HCT116 (cell line): ENCODE measurements around the gene PSG7. TPM values are rescaled to one million over a fixed set of nuclear protein-coding genes. Genes with fewer than 3 reads are reported as not detected.

Source experiments
- ATAC-seq: fragments of 200-7000 bp; cut with Tn5 transposase; 2 replicates; pipeline ENCODE4 v1.9.1; 2020; ENCODE audit warnings: mild to moderate bottlenecking, moderate library complexity
- BruUV-seq: library from RNA; stranded (reverse); fragments of 400-500 nt; replicated peaks from 2 replicates; lab custom pipeline; 2021; lab: Mats Ljungman, UMichigan
- CTCF ChIA-PET: fragments of 300-600 bp; sonication (Branson Sonifier 250); formaldehyde crosslinking; loops from one replicate; lab custom pipeline; 2021; ENCODE audit warnings: antibody characterized with exemption; lab: Charles Lee
- POLR2A ChIA-PET: fragments of 300-600, 350-600 bp; sonication (Branson Sonifier 250); formaldehyde crosslinking; loops from one replicate; lab custom pipeline; 2021; ENCODE audit warnings: antibody characterized with exemption; lab: Charles Lee
- RAD21 ChIA-PET, 2 experiments: fragments of 300-600 bp; sonication (Branson Sonifier 250); formaldehyde crosslinking; loops; one replicate each; lab custom pipeline; 2023; ENCODE audit warnings: low total read pairs in 2 of 2; ENCODE audit not compliant: uncharacterized antibody in 2 of 2, unreplicated experiment in 2 of 2, low non-redundant PET in 1 of 2; lab: Charles Lee
- DNase-seq: peaks from one replicate; pipeline ENCODE4 v3.0.0-alpha.2; 2010; ENCODE audit warnings: low read depth, low spot score
- H2AFZ ChIP-seq: fragments of 200-600 bp; shearing (Covaris generic), sonication (generic); 2 replicates; pipeline ENCODE4 v1.6.1; 2017; ENCODE audit warnings: low read depth, mixed run types, mixed read lengths, antibody characterized with exemption, low read length; ENCODE audit not compliant: poor library complexity, severe bottlenecking
- H3K27ac ChIP-seq: 2 replicates; pipeline ENCODE4 v1.5.1; 2012; ENCODE audit warnings: low read depth, low read length
- H3K27me3 ChIP-seq: fragments of 200-600 bp; sonication (generic); 2 replicates; pipeline ENCODE4 v1.6.1; 2016; ENCODE audit warnings: mixed run types, low read length, mixed read lengths; ENCODE audit not compliant: insufficient read depth
- H3K36me3 ChIP-seq, 2 experiments: fragments of 200-500 bp in 1 of 2; fragments of 200-600 bp in 1 of 2; sonication (Bioruptor generic) in 1 of 2; sonication (generic) in 1 of 2; 2 replicates each; pipeline versions ENCODE4 v1.5.1 to v1.6.1; 2014 to 2016; ENCODE audit warnings: low read length in 2 of 2, inconsistent platforms in 1 of 2, mixed read lengths in 1 of 2, mixed run types in 1 of 2; ENCODE audit not compliant: insufficient read depth in 2 of 2, control insufficient read depth in 1 of 2
- H3K4me1 ChIP-seq, 2 experiments: fragments of 200-600 bp in 1 of 2; sonication (generic) in 1 of 2; 2 replicates each; pipeline versions ENCODE4 v1.5.1 to v1.6.1; 2012 to 2017; ENCODE audit warnings: low read length in 2 of 2, inconsistent platforms in 1 of 2, mild to moderate bottlenecking in 1 of 2, mixed read lengths in 1 of 2, mixed run types in 1 of 2, moderate library complexity in 1 of 2; ENCODE audit not compliant: insufficient read depth in 2 of 2, control insufficient read depth in 1 of 2
- H3K4me2 ChIP-seq: fragments of 200-600 bp; sonication (generic); 2 replicates; pipeline ENCODE4 v1.6.1; 2017; ENCODE audit warnings: mixed run types, low read length, mixed read lengths
- H3K4me3 ChIP-seq, 2 experiments: fragments of 200-600 bp in 1 of 2; sonication (generic) in 1 of 2; replicated peaks in 1 of 2; 2 replicates each; pipeline ENCODE4 v1.5.1; 2011 to 2016; ENCODE audit warnings: low read length in 2 of 2, control low read depth in 1 of 2, low read depth in 1 of 2, mild to moderate bottlenecking in 1 of 2, mixed read lengths in 1 of 2, mixed run types in 1 of 2
- H3K79me2 ChIP-seq: fragments of 200-600 bp; sonication (generic); 2 replicates; pipeline ENCODE4 v1.6.1; 2017; ENCODE audit warnings: mild to moderate bottlenecking, mixed run types, low read length, moderate library complexity, mixed read lengths; ENCODE audit not compliant: insufficient read depth
- H3K9ac ChIP-seq: fragments of 200-600 bp; sonication (generic); 2 replicates; pipeline ENCODE4 v1.6.1; 2016; ENCODE audit warnings: low read length, mixed read lengths
- H3K9me2 ChIP-seq: fragments of 200-600 bp; sonication (generic), shearing (Covaris generic); 2 replicates; pipeline ENCODE4 v1.6.1; 2017; ENCODE audit warnings: mixed run types, mild to moderate bottlenecking, moderate library complexity; ENCODE audit not compliant: insufficient read depth
- H3K9me3 ChIP-seq, 2 experiments: fragments of 200-500 bp in 1 of 2; fragments of 200-600 bp in 1 of 2; sonication (Bioruptor generic) in 1 of 2; sonication (generic) in 1 of 2; 2 replicates each; pipeline ENCODE4 v1.6.1; 2014 to 2017; ENCODE audit warnings: low read length in 2 of 2, mixed read lengths in 2 of 2, inconsistent platforms in 1 of 2, low read depth in 1 of 2, mild to moderate bottlenecking in 1 of 2, mixed run types in 1 of 2, moderate library complexity in 1 of 2; ENCODE audit not compliant: control insufficient read depth in 1 of 2, insufficient read depth in 1 of 2
- H4K20me1 ChIP-seq: fragments of 200-600 bp; sonication (generic), shearing (Covaris generic); 2 replicates; pipeline ENCODE4 v1.6.1; 2017; ENCODE audit warnings: mixed run types, mild to moderate bottlenecking, moderate library complexity; ENCODE audit not compliant: insufficient read depth
- CBX3 ChIP-seq: IDR thresholded peaks from 2 replicates; pipeline ENCODE4 v1.6.1; 2012; ENCODE audit warnings: low read depth
- CTCF ChIP-seq, 3 experiments: fragments of 200-600 bp in 1 of 3; sonication (generic) in 1 of 3; IDR thresholded peaks in 2 of 3; conservative IDR thresholded peaks in 1 of 3; 2 replicates each; pipeline ENCODE4 v1.5.1; 2012 to 2017; ENCODE audit warnings: low read depth in 2 of 3, low read length in 2 of 3, antibody characterized with exemption in 1 of 3, borderline replicate concordance in 1 of 3, control low read depth in 1 of 3, mild to moderate bottlenecking in 1 of 3, mixed read lengths in 1 of 3, mixed run types in 1 of 3, moderate library complexity in 1 of 3; ENCODE audit not compliant: insufficient read depth in 1 of 3
- EGR1 ChIP-seq: IDR thresholded peaks from 2 replicates; pipeline ENCODE4 v1.6.1; 2012; ENCODE audit warnings: low read depth
- EZH2 ChIP-seq: fragments of 200-600 bp; sonication (generic); IDR thresholded peaks from 2 replicates; pipeline ENCODE4 v1.6.1; 2017; ENCODE audit warnings: antibody characterized with exemption, mixed run types
- MAX ChIP-seq: IDR thresholded peaks from 2 replicates; pipeline ENCODE4 v1.6.1; 2012
- POLR2AphosphoS5 ChIP-seq: IDR thresholded peaks from 2 replicates; pipeline ENCODE4 v1.6.1; 2011; ENCODE audit warnings: mild to moderate bottlenecking, low read depth, low read length, moderate library complexity
- SIN3A ChIP-seq: IDR thresholded peaks from 2 replicates; pipeline ENCODE4 v1.6.1; 2012; ENCODE audit warnings: low read depth
- SP1 ChIP-seq: IDR thresholded peaks from 2 replicates; pipeline ENCODE4 v1.6.1; 2012; ENCODE audit warnings: low read depth
- SRF ChIP-seq: IDR thresholded peaks from 2 replicates; pipeline ENCODE4 v1.6.1; 2012; ENCODE audit warnings: low read depth
- TCF7L2 ChIP-seq: IDR thresholded peaks from 2 replicates; pipeline ENCODE4 v1.7.0; 2011; ENCODE audit warnings: borderline replicate concordance, inconsistent platforms; ENCODE audit not compliant: insufficient read depth, insufficient read length; ENCODE audit errors: extremely low read depth
- YY1 ChIP-seq: IDR thresholded peaks from 2 replicates; pipeline ENCODE4 v1.6.1; 2011; ENCODE audit warnings: low read length, low read depth, moderate library complexity, mild to moderate bottlenecking; ENCODE audit not compliant: insufficient replicate concordance; ENCODE audit errors: extremely low read depth
- ZBTB33 ChIP-seq: IDR thresholded peaks from 2 replicates; pipeline ENCODE4 v1.6.1; 2011; ENCODE audit warnings: mild to moderate bottlenecking, low read length, moderate library complexity; ENCODE audit not compliant: insufficient replicate concordance; ENCODE audit errors: extremely low read depth
- ZFX ChIP-seq: fragments of 450-650 bp; IDR thresholded peaks from 2 replicates; pipeline ENCODE4 v1.6.1; 2017
- ZNF274 ChIP-seq: fragments of 200-500 bp; sonication (Bioruptor generic); IDR thresholded peaks from 2 replicates; pipeline ENCODE4 v1.6.1; 2014; ENCODE audit warnings: mild to moderate bottlenecking, low read depth, low read length, inconsistent platforms
- intact Hi-C: fragments of 100-400 bp; cut with micrococcal nuclease; formaldehyde crosslinking; loops from 2 replicates; pipeline ENCODE4 v1.10.0; 2022
- total RNA-seq: library from RNA; stranded (reverse); gene quantifications from one replicate; pipeline ENCODE4 v1.2.1, GENCODE V29; 2021; ENCODE audit not compliant: unreplicated experiment

Gene PSG7
- total RNA-seq, 1 experiment from 2014 or later: not detected

GRCh38 chr19:42965176-42965575 lies 28.2 kb upstream of the PSG7 start (continued):
- TF ChIP-seq CTCF (IDR thresholded peaks at IDR 0.05 in 2 of 3, conservative IDR thresholded peaks at IDR 0.05 in 1 of 3; ENCODE audit: borderline replicate concordance in 1 of 3, insufficient read depth in 1 of 3, low read depth in 2 of 3, low read length in 2 of 3) (no peak), MAX (no peak), CBX3 (no peak)

- H3K36me3 ChIP-seq: no peaks in the 10 kb centered on the region
- intact Hi-C loops: no loop called here
- ATAC-seq: no peak
- ChIA-PET POLR2A (no interaction called here), CTCF (no interaction called here), RAD21 (no interaction called here)
- no peaks in the 10 kb centered on the region for H3K4me1 ChIP-seq
- TF ChIP-seq SP1 (no peak), POLR2AphosphoS5 (no peak), ZNF274 (no peak), ZBTB33 (no peak), MAX (no peak), SRF (no peak), EGR1 (no peak), CTCF (IDR thresholded peaks at IDR 0.05 in 2 of 3, conservative IDR thresholded peaks at IDR 0.05 in 1 of 3; ENCODE audit: borderline replicate concordance in 1 of 3, insufficient read depth in 1 of 3, low read depth in 2 of 3, low read length in 2 of 3) (no peak), ZFX (no peak), EZH2 (no peak), CBX3 (no peak), SIN3A (no peak), TCF7L2 (no peak), YY1 (no peak)
- no peak overlapping the region for H2AFZ ChIP-seq
- DNase-seq: no peak
- H3K27ac ChIP-seq: no peak overlapping the region
- H3K27me3 ChIP-seq: peaks cover 9% of the 10 kb centered on the region; the same call in 1 of the 2 replicates
- no peaks in the 10 kb centered on the region for H3K9me3 ChIP-seq
- no peak overlapping the region for H3K9ac ChIP-seq
- H3K4me3 ChIP-seq: no peak overlapping the region
- no peaks in the 10 kb centered on the region for H3K79me2 ChIP-seq
- no TSS peak for BruUV-seq
- H3K4me2 ChIP-seq: no peak overlapping the region
- H3K9me2 ChIP-seq: no peaks in the 10 kb centered on the region
- H4K20me1 ChIP-seq: no peaks in the 10 kb centered on the region
Measured at GRCh38 chr19:42961119-42961518, 24.1 kb upstream of the PSG7 start.
